T-helper 2 cell treated with Interferon-gamma antibody and Interleukin-4, amounts not matched to agents 100 ng/mL and 5 ng/mL, for 36 hours (primary cell): ENCODE results near the gene ZNF45. TPM values are rescaled to one million over a fixed set of nuclear protein-coding genes. Genes with fewer than 3 reads are reported as not detected.
"Not testable (repeated sequence)": the region's sequence is repeated elsewhere in the genome, so short reads cannot be mapped to it uniquely, and the experiment has no call there.

ENCODE experiments used
- intact Hi-C: fragments of 100-400 bp; cut with micrococcal nuclease; formaldehyde crosslinking; loops from one replicate; pipeline ENCODE4 v1.15.1; 2023
- total RNA-seq: library from RNA; stranded (reverse); gene quantifications from 2 replicates; pipeline ENCODE4 v1.2.3, GENCODE V29; 2022

ZNF45 gene
- total RNA-seq = 13.9 and 14.4 TPM in 2 replicates

DNA sequence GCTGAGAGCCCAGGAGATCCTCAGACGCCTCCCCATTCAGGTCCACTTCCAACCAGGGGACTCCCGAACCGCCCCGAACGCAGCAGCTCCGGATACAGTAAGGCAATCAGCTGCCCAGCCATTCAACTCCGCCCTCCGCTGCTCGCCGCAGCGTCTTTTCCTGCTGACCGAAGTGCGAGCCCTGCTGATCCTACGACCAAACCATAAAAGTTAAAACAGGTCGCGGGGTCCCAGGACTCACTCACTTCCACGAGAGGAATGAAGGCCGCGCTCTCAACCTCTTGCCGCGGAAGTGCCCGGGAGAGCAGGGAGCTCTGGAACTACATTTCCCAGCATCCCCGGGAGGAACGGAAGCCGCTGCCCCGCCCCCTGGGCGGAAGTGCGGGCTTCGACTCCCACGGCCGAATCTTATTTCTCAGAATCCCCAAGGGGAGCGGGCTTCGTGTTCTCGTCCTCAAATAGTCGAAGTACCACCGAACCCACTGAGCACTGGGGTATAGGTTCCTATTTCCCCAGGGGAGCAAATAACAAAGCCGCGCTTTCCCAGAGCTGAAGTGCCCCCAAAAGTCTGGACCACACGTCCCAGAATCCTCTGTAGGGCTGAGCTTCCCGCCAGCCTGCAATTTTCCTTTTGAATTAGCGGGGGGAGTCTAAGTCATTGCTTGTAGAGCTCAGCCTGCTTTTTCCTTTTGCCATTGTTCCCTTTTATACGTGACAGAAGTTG is at the start of gene ZNF45:
Gene ZNF45, minus strand, starts transcription at position 298 of the 724 bp plus-strand sequence. CDS start 13,097 bp downstream, outside the sequence.
- intact Hi-C loops = loop anchor here (1.0 to 10.0 kb wide), 7 partner anchors 49 to 566 kb away; partner anchors contain the start of genes ZNF155, ZNF180, ZNF222 and ZNF224

DNA sequence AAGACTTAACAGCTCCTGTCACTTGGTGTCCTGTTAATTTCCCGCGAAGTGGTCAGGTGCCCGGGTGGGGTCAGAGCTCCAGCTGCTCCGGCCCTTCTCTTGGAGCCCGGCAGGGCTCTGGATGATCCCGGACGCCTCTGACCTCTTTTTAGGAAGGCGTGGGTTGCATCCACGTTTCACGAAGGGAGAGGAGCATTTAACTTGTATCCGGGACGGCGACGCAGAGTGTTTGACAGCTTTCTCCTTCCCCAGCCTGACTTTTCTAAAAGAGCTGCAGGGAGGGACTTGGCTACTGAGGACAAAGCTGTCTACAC is 49.6 kb upstream of the ZNF45 start:
- intact Hi-C loops = loop anchor here (1.0 to 5.0 kb wide), 6 partner anchors 18 to 516 kb away; partner anchors contain the start of genes ZNF180, ZNF222, ZNF225 and ZNF230

DNA sequence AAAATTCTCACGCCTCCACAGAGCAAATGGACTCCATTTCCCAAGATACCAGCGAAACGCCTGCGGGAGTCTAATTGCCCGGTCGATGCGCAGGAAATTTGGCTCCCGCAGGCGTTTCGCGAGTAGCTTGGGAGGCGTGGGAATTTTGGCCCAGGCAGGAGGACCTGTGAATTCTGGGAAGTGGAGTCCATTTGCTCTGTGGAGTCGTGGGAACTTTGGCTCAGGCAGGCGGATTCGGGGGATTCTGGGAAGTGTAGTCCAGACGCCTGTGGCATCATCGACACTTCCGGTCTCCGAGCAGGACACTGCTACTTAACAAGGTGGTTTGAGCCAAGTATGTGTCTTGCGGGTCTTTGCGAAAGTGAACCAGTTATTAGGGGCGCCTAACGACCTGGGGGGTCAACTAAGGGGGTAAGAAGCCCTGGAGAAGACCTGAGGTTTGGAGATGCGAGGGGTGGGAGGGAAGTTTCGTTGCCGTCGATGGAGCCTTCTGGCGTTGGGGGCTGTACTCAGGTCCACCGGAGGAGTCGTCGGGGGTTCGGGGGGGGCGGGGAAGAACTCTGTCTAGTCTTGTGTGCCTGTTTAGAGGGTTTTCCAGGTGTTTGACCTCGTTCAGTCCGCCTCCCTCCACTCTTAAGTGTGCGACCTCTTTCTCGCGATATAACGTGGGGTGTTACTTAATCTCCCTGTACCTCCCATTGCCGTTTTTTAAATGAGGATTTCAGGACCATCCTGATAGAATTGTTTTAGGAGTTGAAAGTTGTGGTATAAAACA is 49.0 kb upstream of the ZNF45 start, which contains the start of gene ZNF155:
Gene ZNF155, plus strand, starts transcription at position 277 of the 775 bp plus-strand sequence. CDS start 4,356 bp downstream, outside the sequence.
- intact Hi-C loops = loop anchor here (1.0 to 5.0 kb wide), 6 partner anchors 18 to 516 kb away; partner anchors contain the start of genes ZNF180, ZNF222, ZNF225 and ZNF230

DNA sequence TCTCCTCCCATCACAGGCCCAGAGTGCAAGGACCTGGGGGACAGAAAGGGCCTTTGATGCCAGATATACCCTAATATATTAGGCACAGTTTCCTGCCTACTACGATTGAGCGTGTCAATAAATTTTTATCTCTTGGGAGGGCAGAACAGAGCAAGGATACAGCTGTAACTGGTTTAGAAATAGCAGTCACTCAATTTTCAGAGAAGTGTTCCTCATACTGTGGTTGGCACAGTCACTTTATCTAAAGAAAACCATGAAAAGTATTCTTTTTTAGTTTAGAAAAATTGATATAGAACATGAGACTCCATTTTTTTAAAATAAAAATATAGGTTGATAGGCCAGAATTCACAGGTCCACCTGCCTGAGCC is 48.4 kb upstream of the ZNF45 start:
- intact Hi-C loops = loop anchor here (5.0 kb wide), 1 partner anchor 129 kb away; the partner anchor contains the start of gene ZNF225

DNA sequence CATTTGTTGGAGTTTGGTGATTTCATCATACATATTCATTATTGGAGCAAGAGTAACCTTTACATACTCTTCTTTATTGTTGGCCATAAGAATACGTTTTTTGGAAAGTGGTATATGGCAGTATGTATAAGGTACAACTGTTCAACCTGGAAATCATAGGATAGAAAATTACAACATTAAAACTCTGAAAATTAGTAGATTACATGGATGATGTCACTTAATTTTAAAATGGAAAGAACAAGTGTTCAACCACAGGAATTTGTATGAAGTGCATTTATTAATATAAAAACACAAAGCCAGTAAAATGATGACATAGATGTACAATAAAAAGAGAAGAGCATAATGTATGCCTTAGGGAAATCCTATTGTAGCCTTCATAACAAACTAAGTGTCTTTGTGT is 41.6 kb upstream of the ZNF45 start:
- intact Hi-C loops = no loop called here

DNA sequence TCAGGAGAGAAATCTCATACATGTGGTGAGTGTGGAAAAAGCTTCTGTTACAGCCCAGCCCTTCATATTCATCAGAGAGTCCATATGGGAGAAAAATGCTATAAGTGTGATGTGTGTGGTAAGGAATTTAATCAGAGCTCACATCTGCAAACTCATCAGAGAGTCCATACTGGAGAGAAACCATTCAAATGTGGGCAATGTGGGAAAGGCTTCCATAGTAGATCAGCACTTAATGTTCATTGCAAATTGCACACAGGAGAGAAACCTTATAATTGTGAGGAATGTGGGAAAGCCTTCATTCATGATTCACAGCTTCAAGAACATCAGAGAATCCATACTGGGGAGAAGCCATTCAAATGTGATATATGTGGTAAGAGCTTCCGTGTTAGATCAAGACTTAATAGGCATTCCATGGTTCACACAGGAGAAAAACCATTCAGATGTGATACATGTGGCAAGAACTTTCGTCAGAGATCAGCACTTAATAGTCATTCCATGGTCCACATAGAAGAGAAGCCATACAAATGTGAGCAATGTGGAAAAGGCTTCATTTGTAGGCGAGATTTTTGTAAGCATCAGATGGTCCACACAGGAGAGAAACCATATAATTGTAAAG is 31.1 kb upstream of the ZNF45 start:
- intact Hi-C loops = no loop called here

DNA sequence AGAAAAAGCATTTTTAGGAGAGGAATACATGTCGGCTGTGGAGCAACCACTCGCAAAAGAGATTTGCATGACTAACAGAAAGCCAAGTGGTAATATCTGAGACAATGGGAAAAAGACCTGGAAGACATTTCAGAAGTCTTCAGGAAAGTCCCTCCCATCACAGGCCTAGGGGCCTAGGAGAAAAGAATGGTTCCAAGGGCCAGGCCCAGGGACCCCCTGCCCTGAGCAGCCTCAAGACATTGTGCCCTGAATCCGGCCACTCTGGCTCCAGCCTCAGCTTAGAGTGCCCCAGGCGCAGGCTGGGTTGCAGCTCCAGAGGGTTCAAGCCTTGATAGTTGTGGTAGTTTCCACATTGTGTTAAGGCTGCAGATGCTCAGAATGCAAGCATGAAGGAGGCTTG is 25.3 kb upstream of the ZNF45 start:
- intact Hi-C loops = no loop called here

DNA sequence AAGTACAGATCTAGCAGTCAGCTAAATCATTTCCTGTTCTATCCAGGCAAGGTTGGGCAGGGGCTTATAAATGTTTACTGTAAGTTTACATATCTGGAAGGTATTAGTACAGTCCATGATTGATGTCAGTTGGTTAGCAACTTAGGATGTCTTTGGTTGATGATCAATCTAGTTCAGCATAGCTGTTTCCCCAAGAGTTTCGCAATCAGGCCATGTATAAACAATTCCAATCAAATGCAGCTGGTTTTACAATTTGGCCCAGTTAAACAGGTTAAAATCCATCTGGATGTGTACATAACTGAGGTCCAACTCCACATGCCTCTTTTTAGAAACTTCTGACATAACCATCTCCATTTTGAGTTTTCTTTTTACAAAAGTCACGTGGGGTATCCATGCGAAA is 22.8 kb upstream of the ZNF45 start:
- intact Hi-C loops = no loop called here

DNA sequence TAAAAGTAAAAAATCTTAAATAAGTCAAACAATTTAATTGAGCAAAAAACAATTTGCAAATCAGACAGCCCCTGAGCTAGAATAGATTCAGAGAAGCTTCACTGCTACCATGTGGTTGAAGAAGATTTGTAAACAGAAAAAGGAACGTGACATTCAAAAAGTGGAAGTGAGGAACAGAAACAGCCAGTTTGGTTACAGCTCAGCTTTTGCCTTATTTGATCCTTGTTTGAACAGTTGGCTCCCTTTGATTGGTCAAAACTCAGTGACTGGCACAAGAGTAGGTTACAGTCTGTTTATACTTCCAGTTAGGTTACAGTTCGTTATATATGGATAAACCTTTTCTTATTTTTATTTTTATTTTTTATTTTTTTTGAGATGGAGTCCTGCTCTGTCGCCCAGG is 21.7 kb upstream of the ZNF45 start:
- intact Hi-C loops = no loop called here

DNA sequence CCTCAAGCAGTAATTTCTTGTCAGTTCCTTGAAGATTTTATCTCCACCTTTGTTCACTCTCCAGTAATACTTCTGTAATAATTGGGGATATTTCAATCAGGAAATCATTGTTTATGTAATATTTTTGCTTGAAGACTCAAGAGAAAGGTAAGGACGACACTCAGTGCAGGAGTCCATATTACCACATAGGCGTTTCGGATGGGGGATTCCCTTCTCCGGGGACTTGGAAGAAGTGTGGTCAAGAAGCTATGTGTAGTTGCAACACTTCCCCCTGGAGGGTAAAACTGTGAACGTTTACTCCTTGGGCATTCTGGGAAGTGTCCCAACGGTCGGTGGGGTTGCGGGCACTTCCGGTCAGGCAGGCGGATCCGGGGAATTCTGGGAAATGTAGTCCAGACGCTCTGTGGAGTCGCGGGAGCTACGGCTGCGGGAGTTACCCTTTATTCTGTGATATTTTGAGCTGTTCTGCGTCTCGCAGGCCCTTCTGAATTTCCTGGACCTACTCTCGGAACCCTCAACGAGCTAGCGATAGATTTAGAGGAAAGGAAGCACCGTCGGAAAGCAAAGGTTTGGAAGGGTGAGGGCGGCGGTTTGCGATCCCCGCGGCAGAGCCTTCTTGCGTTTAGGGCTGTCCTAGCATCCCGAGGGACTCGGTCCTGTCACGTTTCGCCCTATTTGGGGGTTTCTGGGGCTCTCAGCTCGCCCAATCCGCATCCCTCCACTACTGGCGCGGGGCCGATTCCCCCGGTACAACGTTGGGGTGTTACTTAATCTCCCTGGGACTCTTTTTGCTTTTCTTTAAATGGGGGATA is 16.0 kb upstream of the ZNF45 start, which contains the start of gene ZNF221:
Gene ZNF221, plus strand, starts transcription at position 395 of the 812 bp plus-strand sequence. CDS start 11,499 bp downstream, outside the sequence.
- intact Hi-C loops = no loop called here

DNA sequence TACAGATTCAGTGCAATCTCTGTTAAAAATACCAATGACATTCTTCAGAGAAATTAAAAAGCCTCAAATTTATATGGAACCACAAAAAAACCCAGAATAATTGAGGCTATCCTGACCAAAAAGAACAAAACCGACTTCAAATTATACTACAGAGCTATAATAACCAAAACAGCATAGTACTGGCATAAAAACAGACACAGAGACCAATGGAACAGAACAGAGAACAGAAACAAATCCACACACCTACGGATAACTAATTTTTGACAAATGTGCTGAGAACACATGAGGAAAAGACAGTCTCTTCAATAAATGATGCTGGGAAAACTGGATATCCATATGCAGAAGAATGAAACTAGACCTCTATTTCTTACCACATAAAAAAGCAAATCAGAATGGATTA is 14.7 kb upstream of the ZNF45 start:
- intact Hi-C loops = not testable (repeated sequence)

DNA sequence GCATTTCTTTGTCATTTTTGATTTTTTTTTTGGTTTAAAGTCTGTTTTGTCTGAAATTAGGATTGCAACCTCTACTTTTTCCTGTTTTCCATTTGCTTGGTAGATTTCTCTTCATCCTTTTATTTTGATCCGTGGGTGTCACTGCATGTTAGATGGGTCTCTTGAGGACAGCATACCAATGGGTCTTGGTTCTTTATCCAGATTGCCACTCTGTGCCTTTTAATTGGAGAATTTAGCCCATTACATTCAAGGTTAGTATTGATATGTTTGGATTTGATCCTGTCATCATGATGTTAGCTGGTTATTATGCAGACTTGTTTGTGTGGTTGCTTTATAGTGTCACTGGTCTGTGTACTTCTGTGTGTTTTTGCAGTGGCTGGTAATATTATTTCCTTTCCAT is 12.3 kb upstream of the ZNF45 start:
- intact Hi-C loops = not testable (repeated sequence)

DNA sequence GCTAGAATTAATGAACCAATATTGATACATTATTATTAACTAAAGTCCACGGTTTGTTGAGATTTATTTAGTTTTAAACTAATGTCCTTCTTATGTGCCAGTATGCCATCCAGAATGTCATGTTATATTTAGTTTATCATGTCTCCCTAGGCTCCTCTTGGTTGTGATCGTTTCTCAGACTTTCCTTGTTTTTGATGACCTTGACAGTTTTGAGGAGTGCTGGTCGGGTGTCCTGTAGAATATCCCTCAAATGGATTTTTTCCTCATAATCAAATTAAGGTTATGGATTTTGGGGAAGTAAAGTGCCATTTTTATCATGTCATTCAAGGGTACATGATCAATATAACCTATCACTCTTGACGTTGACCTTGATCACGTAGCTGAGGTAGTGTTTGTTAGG is 6.1 kb upstream of the ZNF45 start:
- intact Hi-C loops = no loop called here

DNA sequence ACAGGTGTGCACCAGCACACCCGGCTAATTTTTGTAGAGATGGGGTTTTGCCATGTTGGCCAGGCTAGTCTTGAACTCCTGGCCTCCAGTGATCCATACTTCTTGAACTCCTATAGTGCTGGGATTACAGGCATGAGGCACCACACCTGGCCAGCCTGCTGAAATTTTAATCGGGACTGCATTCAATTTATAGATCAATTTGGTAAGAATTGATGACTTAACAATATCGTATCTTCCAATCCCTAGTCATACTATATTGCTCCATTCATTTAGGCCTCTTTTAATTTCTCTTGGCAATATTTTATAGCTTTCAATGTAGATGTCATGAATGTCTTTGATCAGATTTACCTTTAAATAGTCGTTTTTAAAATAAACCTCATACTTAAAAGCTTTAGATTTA is 5.6 kb upstream of the ZNF45 start:
- intact Hi-C loops = no loop called here

DNA sequence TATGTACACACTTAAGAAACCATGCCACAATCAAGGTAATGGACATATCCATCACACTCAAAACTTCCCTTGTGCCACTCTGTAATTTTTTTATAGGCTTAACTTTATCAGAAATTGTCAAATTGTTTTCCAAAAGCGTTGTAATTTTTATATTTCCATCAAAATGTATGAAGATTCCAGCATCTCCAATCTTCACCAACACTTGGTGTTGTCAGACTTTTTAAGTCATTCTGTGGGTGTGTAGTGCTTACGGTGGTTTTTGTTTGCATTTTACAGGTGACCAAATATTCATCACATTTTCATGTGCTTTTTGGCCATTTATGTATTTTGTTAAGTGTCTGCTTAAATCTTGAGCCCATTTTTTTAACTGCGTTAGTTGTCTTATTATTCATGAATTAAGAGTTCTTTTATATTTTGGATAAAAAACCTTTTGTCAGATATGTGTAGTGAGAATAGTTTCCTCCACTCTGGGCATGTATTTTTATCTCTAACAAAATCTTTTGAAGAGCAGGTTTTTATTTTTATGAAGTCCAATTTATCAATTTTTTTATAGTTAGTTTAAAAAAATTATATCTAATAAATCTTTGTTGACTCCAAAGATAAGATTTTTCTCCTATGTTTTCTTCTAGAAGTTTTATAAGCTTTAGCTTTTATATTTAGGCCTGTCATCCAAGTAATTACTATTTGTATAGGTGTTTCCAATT is 4.6 kb upstream of the ZNF45 start:
- intact Hi-C loops = loop anchor here (10.0 kb wide), 1 partner anchor 275 kb away; the partner anchor contains the start of gene ZNF227

DNA sequence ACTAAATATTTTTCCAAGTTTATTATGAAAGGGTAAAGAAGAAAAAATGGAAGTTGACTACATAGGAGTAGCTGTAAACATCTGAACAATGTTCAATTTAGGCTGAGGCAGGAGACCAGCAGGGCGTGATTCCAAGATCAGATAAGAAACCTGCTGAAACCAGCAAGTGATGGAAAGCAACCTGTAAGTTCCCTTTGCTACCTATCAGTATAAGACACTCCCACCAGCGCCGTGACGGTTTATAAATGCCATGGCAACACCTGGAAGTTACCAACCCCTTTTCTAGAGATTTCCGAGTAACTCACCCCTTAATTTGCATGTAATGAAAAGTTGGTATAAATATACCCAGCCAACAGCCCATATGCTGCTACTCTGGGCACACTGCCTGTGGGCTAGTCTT is 1.1 kb upstream of the ZNF45 start:
- intact Hi-C loops = loop anchor here (10.0 kb wide), 1 partner anchor 279 kb away; the partner anchor contains the start of gene ZNF227

DNA sequence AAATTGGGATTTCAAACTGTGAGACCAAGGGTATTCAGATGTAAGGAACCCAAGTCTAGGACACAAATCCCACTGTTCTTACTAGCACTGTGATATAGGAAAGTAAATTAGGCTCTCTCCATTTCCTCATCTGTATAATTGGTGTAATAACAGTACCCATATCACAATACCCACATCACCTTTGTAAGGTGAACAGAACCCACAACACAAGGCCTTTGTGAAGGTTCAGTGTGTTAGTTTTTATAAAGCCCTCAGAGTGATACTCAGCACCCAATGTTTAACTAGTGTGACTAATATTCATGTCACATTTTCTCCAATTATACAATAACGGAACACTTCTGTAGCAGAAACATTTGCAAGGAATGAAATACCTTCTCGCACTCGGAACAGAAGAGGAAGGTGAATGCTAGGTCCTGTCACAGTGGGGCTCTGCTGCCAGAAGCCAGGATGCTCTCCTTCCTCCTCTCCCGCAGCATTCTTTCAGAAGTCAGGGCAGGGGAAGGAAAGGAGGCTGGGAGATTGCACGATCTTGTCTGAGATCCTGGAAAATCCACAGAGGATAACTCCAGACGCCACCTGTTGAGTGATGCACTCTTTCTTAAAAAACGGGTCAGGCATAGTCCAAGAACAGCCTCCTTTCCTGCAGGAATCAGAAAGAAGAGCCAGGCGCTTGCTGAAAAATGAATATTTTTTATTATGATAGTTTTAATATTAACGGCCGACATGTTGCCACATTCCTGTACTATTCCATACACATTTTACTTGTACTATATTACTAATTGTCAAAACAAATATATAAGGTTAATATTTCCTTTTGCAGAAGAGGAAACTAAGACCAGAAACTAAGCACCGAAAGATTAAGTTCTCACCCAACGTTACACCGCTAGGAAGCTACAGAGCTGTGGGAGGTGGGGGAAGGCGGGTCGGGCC is 762 bp downstream of the ZNF45 start:
- intact Hi-C loops = loop anchor here (2.0 to 10.0 kb wide), 3 partner anchors 160 to 566 kb away; partner anchors contain the start of genes ZNF180, ZNF224 and ZNF227

DNA sequence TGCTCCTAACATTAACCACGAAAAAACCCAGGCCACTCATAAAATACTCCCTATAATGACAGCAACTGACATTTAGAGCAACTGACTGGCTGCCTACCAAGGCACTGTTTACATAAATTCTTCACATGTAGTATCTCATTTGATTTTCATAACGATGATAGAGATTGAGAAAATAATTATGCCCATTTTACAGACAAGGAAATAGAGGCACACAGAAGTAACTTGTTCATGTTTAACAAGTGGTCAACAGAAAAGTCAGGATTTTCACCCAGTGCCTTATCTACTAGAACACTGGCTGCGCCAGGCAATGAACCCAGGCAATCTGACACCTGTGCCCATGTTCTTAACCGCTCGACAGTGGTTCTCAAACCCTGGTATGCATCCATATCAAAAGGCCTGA is 6.3 kb downstream of the ZNF45 start:
- intact Hi-C loops = no loop called here

DNA sequence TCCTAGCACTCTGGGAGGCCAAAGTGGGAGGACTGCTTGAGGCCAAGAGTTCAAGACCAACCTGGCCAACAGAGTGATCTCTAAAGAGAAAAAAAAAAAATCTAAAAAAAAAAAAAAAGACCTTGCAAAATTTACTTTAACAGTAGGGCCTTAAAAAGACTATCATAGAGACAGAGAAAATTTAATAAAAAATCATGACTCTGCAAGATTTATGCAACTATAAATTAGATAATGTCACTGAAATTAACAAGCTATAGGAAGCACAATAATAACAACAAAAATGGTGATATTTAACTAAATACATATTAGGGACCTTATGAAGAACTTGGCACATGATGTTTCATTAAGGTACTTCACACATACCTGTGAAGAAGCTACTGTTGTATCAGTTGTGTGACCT is 11.2 kb downstream of the ZNF45 start:
- intact Hi-C loops = no loop called here
